Fibroblast of villous mesenchyme (primary cell): ENCODE measurements around the gene FBN1. TPM values are rescaled to one million over a fixed set of nuclear protein-coding genes. Genes with fewer than 3 reads are reported as not detected.

Experiments used
- DNase-seq: peaks from one replicate; pipeline ENCODE4 v3.0.0-alpha.2; 2010; ENCODE audit warnings: low read depth
- H3K4me3 ChIP-seq: 2 replicates; pipeline ENCODE4 v1.5.1; 2011; ENCODE audit warnings: low read depth, mild to moderate bottlenecking, low read length
- CTCF ChIP-seq: IDR thresholded peaks from 2 replicates; pipeline ENCODE4 v1.5.1; 2012; ENCODE audit warnings: low read depth, mild to moderate bottlenecking, low read length; ENCODE audit not compliant: insufficient read depth
- total RNA-seq: library from RNA; depleted of rRNA; stranded (reverse); fragments of >200 nt; gene quantifications from 2 replicates; pipeline ENCODE4 v1.2.3, GENCODE V29; 2012

The FBN1 gene
- total RNA-seq, 1 donor: 333 TPM

- DNase-seq: no peak
- no peak overlapping the region for H3K4me3 ChIP-seq
- TF ChIP-seq CTCF: no peak
These were observed 111.5 kb downstream of the FBN1 start for GRCh38 chr15:48533982-48534381.

- H3K4me3 ChIP-seq: no peak overlapping the region
- no peak for TF ChIP-seq CTCF
- DNase-seq: no peak
These were observed 112.6 kb downstream of the FBN1 start for GRCh38 chr15:48532946-48533345.

GRCh38 chr15:48530528-48530927 is 115.0 kb downstream of the FBN1 start:
- no peak overlapping the region for H3K4me3 ChIP-seq
- no peak for TF ChIP-seq CTCF

GRCh38 chr15:48528921-48529320 is 116.6 kb downstream of the FBN1 start:
- no peak overlapping the region for H3K4me3 ChIP-seq
- TF ChIP-seq CTCF: no peak
- no peak for DNase-seq

More at GRCh38 chr15:48530528-48530927, 115.0 kb downstream of the FBN1 start:
- DNase-seq: no peak

- no peak for DNase-seq
- H3K4me3 ChIP-seq: no peak overlapping the region
These were observed 118.0 kb downstream of the FBN1 start for GRCh38 chr15:48527517-48527916.

GRCh38 chr15:48522911-48523310 is 122.6 kb downstream of the FBN1 start:
- no peak overlapping the region for H3K4me3 ChIP-seq
- TF ChIP-seq CTCF: no peak
- no peak for DNase-seq

More at GRCh38 chr15:48527517-48527916, 118.0 kb downstream of the FBN1 start:
- no peak for TF ChIP-seq CTCF

- no peak for TF ChIP-seq CTCF
- no peak for DNase-seq
- H3K4me3 ChIP-seq: no peak overlapping the region
These were observed 123.4 kb downstream of the FBN1 start for GRCh38 chr15:48522123-48522522.
